NCI-H524 treated with DMSO at 0.1 percent for 48 hours (cell line): ENCODE data around the gene ZNF609.

Experiments
- DNase-seq: peaks from one replicate; lab custom pipeline; 2025; lab: John Stamatoyannopoulos, UW

ZNF609 gene

DNA sequence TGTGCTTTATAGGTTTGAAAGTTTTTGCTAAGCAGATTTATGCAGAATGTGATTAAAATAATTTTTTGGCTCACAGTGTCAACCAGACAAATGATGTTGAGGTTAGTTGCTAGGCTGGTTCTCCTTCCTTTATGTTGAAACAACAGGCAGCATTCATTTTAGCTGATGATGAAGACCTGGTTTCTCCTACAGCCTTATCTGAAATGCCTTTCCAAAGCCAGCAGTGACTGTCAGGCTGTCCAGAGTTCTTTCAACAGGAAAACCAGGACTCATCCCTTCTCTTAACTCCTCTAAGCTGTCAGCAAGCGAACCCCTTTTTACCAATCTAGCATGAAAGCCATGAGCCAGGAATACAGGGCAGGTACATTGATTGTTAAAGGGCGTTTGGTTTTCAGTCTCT is 84.1 kb downstream of the ZNF609 start:
- no peak for DNase-seq

DNA sequence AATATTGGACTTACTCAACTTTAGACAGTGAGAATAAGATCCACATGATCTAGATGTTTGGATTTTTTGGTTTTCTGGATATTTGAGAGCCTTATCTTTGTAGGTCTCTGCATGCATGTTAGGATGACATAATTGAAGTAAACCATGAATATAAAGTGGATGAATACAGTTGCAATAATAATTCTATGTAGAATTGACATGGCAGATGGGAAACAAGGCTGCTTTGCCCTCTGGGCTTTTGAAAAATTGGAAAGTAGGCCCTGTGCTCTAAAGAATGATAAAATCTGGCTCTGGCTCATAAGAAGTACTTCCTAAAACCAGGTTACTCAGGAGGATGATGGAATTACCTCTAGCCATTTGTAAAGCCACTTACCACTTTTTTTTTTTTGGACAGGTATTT is 86.9 kb downstream of the ZNF609 start:
- no peak for DNase-seq

DNA sequence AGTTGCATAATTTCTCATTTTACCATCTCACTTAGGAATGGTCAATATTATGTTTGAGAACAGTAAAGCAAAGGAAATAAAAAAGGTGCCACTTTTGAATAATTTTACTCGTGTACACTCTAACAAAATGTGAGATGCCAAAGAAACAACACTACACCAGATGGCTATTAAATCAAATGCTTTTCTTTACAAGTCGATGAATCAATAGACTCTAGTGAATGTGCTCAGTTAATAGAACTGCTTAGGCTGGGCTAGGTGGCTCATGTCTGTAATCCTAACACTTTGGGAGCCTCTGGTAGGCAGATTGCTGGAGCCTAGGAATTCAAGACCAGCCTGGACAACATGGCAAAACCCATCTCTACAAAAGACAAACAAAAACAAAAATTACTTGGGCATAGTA is 87.9 kb downstream of the ZNF609 start:
- DNase-seq, result no peak

DNA sequence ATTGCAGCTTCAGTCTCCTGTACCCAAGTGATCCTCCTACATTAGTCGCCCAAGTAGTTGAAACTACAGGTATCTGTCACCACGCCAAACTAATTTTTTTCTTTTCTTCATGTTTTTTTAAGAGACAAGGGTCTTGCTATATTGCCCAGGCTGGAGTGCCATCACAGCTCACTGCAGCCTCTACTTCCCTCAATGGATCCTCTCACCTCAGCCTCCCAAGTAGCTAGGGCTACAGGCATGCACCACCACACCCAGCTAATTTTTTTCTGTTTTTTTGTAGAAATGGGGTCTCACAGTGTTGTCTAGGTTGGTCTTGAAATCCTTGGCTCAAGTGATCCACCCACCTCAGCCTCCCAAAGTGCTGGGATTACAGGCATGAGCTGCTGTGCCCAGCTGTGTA is 89.5 kb downstream of the ZNF609 start:
- DNase-seq, result no peak

DNA sequence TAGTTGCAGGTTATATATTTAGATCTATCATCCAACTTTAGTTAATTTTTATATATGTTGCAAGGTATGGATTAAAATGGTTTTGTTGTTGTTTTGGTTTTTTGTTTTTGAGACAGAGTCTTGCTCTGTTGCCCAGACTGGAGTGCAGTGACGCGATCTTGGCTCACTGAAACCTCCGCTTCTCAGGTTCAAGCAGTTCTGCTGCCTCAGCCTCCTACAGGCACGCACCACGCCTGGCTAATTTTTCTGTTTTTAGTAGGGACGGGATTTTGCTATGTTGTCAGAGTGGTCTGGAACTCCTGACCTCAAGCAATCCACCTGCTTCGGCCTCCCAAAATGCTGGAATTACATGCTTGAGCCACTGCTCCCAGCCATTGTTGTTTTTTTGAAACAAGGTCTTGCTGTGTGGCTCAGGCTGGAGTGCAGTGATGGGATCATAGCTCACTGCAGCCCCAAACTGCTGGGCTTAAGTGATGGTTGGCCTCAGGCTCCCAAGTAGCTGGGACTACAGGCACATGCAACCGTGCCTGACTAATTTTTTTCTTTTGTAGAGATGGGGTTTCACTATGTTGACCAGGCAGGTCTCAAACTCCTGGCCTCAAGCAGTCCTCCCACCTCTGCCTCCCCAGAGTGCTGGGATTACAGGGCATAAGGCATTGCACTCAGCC is 92.0 kb downstream of the ZNF609 start:
- DNase-seq, result no peak

DNA sequence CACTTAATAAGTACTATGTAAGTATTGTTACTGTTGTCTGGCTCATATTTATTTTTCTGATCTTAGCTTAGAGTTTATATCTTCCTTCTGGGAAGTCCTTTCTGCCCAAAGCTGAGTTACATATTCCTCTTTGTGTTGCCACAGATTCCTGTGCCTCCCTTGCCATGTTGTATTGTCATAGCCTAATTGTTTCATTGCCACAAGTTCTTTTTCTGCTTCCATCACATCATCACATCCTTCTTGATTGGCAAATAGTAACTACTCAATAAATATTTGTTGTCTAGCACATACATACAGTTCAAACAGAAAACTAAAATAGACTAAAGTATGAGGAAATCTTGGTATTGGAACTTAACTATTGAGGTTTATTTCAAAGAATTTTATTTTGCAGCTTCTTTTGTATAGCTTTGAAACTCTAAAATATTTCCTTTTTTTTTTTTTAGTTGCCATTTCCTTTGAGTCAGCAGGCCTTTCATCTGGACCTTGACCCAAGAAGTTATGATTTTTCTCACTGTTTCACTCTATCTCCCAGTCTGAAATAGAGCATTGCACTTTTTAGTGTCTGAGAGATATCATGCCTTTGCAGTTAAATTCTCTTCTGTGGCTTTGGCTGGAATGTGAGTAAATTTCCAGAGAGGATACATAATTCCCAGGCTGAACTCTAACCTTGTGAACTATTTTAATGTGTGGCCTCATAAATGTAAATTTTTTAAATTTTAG is 98.2 kb downstream of the ZNF609 start:
- no peak for DNase-seq

DNA sequence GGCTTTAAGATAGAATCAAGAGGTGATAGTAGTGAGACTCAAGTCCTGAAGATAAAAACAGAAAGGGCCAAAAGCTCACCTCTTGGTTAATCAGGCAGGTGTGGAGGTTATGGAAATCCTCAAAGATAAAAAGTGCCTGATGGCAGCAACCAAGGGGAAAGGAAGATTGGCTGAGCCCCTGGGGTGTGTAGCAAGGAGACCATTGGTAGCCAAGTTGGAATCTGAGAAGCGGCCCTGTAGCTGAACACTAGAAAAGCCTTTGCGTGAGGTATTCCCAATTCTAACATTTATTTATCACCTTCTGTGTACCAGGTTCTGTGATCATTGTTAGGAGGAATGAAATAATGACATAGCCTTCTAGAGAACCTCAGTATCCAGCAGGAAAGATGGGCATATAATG is 98.9 kb downstream of the ZNF609 start:
- DNase-seq, result no peak

DNA sequence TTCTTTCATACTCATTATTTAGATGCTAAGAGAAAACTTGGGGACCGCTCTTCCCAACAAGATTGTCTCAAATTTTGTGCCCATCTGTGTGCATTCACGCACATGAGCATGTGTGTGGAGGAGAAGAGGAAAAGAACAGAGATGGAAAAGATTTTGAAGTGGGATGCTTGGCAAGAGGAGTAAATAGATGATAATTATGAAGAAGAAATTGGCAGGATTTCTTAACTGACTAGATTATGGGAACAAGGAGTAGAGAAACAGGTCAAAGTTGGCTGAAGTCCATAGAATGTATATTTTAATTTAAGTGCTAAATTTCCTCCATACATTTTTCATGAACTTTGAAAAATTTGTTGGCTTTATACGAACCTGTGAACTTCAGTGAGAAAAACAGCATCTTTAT is 100.1 kb downstream of the ZNF609 start:
- DNase-seq, result no peak

DNA sequence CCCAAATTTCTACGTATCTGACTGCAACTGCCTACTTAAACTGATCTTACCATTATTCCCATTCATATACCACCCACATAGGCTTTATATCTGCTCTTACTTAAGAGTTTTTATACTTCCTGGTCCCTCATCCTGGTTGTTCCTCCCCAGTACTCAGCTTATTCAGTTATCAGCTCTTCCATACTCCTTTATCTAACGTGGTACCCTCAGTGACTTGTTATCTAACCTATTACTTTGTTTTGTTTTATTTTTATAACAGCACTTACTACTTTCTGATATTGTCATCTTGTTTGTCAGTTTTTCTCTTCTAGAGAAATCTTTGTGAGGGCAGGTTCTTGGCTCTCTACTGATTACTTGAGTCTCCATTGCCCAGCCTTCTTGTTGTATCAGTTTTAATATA is 100.6 kb downstream of the ZNF609 start:
- no peak for DNase-seq

DNA sequence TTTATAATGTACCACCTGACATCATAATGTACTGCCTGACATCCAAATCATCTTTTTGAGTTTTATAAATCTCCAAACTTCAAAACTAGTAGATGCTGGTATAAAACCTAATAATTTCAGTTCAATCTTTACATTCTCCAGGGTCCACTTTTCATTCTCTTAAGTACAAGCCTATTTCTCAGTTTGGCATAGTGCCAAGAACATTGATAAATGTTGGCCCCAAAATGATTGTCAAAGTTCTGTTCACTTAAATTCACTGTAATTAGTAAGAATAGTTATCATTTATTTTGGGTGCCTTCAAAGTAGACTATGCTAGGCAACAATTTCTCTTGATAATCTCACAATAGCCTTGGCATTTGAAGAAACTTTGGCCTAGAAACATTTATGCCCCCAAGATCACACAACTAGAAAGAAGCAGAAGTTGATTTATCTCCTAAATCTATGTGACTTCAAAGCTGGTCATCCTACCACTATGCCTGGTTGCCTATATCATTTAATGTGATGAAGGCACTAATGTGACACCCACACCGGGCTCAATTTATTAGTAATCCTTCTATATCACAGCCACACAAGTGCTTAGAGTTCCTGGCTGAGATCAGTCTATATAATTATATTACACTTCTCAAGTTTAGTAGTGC is 101.7 kb downstream of the ZNF609 start:
- no peak for DNase-seq

DNA sequence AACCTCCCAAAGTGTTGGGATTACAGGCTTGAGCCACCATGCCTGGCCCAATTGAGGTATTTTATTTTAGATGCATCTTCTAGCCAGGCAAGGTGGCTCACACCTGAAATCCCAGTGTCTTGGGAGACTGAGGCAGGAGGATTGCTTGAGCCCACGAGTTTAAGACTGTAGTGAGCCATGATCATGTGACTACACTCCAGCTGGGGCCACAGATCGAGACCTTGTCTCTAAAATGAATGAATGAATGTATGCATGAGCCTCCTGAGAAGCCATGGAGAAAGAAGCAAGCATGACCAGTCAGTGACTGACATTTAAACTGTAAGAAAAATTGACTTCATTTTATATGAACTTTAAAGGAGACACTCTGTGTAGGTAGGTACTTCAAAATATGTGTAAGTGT is 105.7 kb downstream of the ZNF609 start:
- no peak for DNase-seq

DNA sequence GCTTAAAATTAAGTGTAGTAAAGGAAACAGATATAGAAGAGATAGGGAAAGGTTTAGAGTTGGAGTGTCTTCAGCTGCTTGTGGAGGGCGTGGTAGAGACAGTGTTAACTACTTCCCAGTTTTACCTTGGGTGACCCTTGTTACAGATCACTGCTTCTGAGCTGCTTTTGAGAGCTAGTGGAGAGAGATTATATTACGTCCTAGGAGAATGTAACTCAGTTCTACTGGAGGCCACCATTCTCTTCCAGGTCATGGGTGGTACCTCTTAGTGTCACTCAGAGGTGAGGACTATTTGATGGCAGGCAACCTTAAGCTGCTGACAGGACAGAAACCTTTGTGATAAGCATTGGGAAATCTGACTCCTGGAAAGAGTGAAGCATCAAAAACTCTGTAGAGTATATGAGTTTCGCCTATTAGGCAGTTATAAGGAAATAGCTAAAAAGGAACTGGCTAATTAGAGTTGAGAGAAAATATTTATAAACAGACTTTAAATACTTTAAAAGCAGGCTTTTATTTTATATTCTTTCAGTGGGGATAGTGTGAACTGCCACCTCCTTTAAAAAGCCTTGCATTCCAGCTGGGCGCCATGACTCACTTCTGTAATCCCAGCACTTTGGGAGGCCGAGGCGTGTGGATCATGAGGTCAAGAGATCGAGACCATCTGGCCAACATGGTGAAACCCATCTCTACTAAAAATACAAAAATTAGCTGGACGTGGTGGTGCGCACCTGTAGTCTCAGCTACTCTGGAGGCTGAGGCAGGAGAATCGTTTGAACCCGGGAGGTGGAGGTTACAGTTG is 106.5 kb downstream of the ZNF609 start:
- DNase-seq, result peak; percentile 74

DNA sequence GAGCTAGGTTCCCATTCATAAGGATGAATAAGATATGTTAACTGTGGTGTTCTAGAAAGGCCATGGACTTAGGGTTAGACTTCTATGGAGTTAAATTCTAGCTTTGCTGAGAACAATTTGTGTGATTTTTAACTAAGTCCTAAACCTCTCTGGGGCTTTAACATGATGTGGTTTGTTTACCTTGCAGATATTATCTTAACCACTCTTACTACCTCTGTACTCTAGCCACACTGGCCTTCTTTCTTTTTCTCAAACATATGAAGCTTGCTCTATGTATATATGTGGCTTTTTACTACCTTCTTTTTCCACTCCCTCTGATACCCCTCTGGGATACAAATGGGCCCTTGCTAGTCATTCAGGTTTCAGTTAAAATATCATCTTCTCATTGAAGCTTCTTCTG is 108.4 kb downstream of the ZNF609 start:
- DNase-seq, result no peak

DNA sequence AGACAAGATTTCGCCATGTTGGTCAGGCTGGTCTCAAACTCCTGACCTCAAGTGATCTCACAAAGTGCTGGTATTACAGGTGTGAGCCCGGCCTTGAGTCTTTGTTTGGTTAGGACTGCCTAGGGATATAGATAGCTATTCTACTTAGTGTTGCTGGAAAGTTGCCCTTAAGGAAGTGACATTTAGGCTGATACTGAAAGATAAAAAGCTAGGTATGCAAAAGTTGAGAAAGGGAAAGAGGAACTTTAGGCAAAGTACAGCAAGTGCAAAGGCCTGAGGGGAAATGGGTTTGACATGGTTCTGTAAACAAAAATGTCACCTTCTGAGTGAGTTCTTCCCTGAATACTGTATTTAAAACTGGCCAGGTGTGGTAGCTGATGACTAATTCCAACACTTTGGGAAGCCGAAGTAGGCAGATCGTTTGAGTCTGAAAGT is 111.5 kb downstream of the ZNF609 start:
- DNase-seq, result no peak

DNA sequence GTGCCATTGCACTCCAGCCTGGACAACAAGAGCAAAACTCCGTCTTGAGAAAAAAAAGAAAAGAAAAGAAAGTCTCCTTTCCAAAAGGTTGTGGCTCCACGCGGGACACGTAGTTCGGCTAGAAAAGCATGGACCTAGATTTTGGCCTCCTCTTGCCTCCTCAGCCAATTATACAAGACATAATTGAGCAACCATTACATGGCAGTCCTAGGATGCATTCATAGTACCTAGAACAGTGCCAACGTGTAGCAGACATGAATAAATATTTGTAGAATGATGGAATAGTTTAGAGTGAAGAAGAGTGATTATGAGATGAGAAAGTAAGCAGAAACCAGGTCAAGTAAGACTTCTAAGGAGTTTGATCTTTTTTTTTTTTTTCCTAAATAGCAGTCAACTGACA is 112.5 kb downstream of the ZNF609 start:
- DNase-seq, result no peak

DNA sequence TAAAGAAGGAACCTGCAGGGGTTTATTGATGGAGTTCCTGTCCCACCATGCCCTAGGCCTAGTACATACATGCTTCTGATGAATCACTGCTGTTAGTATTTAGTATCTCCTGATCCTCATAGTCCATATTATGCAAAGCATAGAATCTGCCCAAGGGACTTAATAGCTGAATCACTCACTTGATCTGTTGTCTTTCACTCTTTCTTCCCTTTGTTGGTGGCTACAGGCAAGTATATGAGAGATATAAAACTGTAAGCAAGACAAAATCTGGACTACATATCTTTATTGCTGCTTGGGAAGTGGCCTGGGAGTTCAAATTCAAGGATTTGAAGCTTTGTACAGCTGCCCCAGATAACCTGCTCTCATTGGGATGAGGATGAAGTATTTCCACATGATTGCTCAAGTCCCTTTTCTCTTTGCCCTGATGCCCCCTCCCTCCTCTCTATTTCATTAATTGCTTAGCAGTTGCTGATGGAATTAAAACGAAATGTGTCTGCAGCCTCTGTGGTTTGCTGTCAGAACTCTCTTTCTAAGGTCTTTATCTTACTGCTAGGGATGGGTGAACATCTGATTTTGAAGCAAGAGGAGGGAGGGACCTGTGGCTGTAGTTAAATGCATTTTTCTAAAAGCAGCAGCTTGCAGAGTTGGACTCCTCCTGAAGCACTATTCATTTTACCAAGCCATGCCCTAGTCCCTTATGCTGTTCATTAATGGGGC is 114.1 kb downstream of the ZNF609 start:
- DNase-seq, result no peak

DNA sequence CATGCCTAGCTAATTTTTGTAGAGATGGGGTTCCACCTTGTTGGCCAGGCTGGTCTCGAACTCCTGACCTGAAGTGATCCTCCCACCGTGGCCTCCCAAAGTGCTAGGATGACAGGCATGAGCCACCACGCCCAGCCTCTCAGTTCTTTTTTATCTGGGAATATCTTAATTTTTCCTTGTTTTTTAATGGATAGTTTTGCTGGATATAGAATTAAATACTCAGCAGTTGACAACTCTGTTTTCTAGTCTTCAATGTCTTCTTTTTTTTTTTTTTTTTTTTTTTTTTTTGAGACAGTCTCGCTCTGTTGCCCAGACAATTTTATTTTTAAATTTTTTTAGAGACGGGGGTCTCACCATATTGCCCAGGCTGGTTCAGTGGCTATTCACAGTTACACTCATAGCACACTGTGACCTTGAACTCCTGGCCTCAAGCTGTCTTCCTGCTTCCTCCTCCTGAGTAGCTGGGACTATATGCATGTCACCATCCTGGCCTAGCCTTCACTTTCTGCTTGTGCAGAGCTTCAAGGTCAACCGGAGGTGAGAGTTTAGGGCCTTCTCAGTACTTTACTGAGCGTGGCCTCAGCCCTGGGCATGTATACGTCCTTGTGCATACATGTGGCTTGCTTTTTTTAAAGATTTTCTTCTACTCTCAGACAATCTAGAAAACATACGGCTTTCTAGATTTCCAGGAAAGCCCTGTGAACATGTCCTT is 120.5 kb downstream of the ZNF609 start:
- DNase-seq, result no peak

DNA sequence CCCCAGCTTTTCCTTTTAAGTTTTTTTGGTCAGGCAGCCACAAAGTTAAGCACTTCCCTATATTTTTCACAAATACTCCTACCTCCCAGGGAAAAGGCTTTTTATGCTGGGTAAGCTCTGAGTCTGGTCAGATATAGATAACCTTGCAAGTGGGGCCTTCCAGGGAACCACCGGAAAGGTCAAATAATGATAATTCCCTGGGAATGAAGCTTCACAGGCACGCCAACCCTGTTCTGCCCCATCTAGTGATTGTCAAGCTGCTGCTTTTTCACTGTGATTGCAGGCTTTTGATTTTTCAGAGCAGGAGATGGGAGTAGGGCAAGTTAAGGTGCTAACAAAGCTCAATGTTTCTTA is 121.0 kb downstream of the ZNF609 start:
- DNase-seq, result no peak

DNA sequence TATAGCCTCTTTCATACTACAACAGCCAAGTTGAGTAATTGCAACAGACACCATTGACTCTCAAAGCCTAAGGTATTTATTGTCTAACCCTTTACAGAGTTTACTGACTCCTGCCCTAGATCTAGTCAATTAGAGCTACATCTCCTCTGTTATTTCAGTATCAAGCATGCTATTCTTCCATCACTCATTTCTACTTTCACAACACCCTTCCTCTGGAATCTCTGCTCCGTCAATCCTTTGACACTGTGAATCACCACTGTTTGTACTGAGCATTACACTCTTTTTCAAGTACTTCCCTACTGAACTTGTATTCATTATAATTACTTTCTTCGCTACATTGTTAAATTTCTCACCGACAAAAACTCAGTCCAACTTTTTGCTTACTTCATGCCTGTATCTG is 121.8 kb downstream of the ZNF609 start:
- DNase-seq, result no peak

DNA sequence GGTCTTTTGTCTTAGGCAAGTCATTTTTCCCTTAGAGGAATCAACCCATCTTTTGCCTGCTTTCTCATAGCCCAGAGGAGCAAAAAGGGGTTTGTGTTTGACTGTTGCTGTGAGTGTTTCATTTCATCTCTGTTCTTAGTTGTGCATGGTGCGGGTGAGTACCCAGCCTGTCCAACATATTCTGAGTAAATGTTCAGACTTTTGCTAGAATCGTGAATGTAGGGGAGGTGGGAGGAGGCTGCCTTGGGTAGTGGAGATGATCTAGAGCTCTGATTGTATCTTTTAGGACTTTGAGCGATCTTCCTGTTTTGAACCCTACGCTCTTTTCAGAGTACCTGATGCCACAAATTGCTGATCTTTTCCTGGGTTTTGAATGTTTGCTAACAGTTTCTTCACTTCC is 123.1 kb downstream of the ZNF609 start:
- no peak for DNase-seq

DNA sequence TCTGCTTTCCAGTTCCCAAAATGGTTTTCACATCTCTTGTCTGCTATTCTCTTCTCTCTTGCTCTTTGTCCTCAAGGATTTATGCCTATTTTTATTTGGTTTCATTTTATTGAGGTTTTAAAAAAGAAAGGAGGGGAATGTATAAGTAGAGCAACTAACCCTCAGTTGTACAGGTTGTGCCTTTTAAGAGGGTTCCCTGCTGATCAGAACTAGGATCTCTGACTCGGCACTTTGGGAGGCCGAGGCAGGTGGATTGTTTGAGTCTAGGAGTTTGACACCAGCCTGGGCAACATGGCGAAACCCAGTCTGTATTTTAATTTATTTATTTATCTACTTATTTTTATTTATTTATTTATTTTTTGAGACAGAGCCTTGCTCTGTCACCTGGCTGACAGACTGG is 123.6 kb downstream of the ZNF609 start:
- DNase-seq, result no peak
